ENCODE data around the gene RNF150. TPM values are rescaled to one million over a fixed set of nuclear protein-coding genes. Genes with fewer than 3 reads are reported as not detected.

The RNF150 gene
- total and polyA plus RNA-seq, 4 donors, result 14.3 to 28.0 (median 18.6) TPM

- H3K27me3 ChIP-seq (ENCODE audit: control insufficient read depth, insufficient read depth, low read length), result no peaks in the 10 kb centered on the region
- H3K4me3 ChIP-seq (ENCODE audit: low read depth, low read length), result peak overlapping the region; percentile 86
- H3K27ac ChIP-seq (ENCODE audit: low read depth, low read length), result peak overlapping the region; percentile 82
- no peaks in the 10 kb centered on the region for H3K36me3 ChIP-seq (ENCODE audit: control insufficient read depth, insufficient read depth, low read length)
- peaks cover 6% of the 10 kb centered on the region for H3K4me1 ChIP-seq (ENCODE audit: control insufficient read depth, insufficient read depth, low read length)
- 0% methylated on average over 37 of the region's 42 CpGs for WGBS (ENCODE audit: insufficient coverage)
- H3K9me3 ChIP-seq (ENCODE audit: control insufficient read depth, insufficient read depth, low read length), result no peaks in the 10 kb centered on the region
- peak in 3 of 6 donors; percentile 36 to 83 (median 43) for DNase-seq (ENCODE audit: low read depth in 4 of 6, low spot score in 6 of 6)
Measured at GRCh38 chr4:141132709-141133145, 542 bp downstream of the RNF150 start.

GRCh38 chr4:141132072-141132708, 1.1 kb downstream of the RNF150 start:
- WGBS (ENCODE audit: insufficient coverage), result under 1% methylated on average over 64 of the region's 64 CpGs
- Histone ChIP-seq H3K36me3 (ENCODE audit: control insufficient read depth, insufficient read depth, low read length) (no peaks in the 10 kb centered on the region), H3K27me3 (ENCODE audit: control insufficient read depth, insufficient read depth, low read length) (no peaks in the 10 kb centered on the region), H3K27ac (ENCODE audit: low read depth, low read length) (peak overlapping the region; percentile 53), H3K4me3 (ENCODE audit: low read depth, low read length) (peak overlapping the region; percentile 86), H3K4me1 (ENCODE audit: control insufficient read depth, insufficient read depth, low read length) (peaks cover 6% of the 10 kb centered on the region), H3K9me3 (ENCODE audit: control insufficient read depth, insufficient read depth, low read length) (no peaks in the 10 kb centered on the region)
- peak in 4 of 6 donors; percentile 17 to 79 (median 54) for DNase-seq (ENCODE audit: low read depth in 4 of 6, low spot score in 6 of 6)

GRCh38 chr4:141131723-141132071, 1.6 kb downstream of the RNF150 start:
- WGBS (ENCODE audit: insufficient coverage), result 6% methylated on average over 8 of the region's 8 CpGs
- peak in 1 of 6 donors; percentile 13 for DNase-seq (ENCODE audit: low read depth in 4 of 6, low spot score in 6 of 6)
- H3K36me3 ChIP-seq (ENCODE audit: control insufficient read depth, insufficient read depth, low read length), result no peaks in the 10 kb centered on the region
- H3K9me3 ChIP-seq (ENCODE audit: control insufficient read depth, insufficient read depth, low read length), result no peaks in the 10 kb centered on the region
- peak overlapping the region; percentile 53 for H3K27ac ChIP-seq (ENCODE audit: low read depth, low read length)
- peaks cover 6% of the 10 kb centered on the region for H3K4me1 ChIP-seq (ENCODE audit: control insufficient read depth, insufficient read depth, low read length)
- H3K4me3 ChIP-seq (ENCODE audit: low read depth, low read length), result peak overlapping the region; percentile 86
- H3K27me3 ChIP-seq (ENCODE audit: control insufficient read depth, insufficient read depth, low read length), result no peaks in the 10 kb centered on the region

- Histone ChIP-seq H3K27me3 (ENCODE audit: control insufficient read depth, insufficient read depth, low read length) (no peaks in the 10 kb centered on the region), H3K4me3 (ENCODE audit: low read depth, low read length) (peak overlapping the region; percentile 86), H3K9me3 (ENCODE audit: control insufficient read depth, insufficient read depth, low read length) (no peaks in the 10 kb centered on the region), H3K4me1 (ENCODE audit: control insufficient read depth, insufficient read depth, low read length) (peaks cover 6% of the 10 kb centered on the region), H3K36me3 (ENCODE audit: control insufficient read depth, insufficient read depth, low read length) (no peaks in the 10 kb centered on the region), H3K27ac (ENCODE audit: low read depth, low read length) (peak overlapping the region; percentile 53)
- no CpG with 5 or more reads among the region's 6 CpGs for WGBS (ENCODE audit: insufficient coverage)
- peak in 3 of 6 donors; percentile 28 to 36 (median 36) for DNase-seq (ENCODE audit: low read depth in 4 of 6, low spot score in 6 of 6)
Measured at GRCh38 chr4:141130947-141131605, 2.2 kb downstream of the RNF150 start.

- 80% methylated on average over 1 of the region's 3 CpGs for WGBS (ENCODE audit: insufficient coverage)
- Histone ChIP-seq H3K36me3 (ENCODE audit: control insufficient read depth, insufficient read depth, low read length) (no peaks in the 10 kb centered on the region), H3K27ac (ENCODE audit: low read depth, low read length) (no peak overlapping the region), H3K4me1 (ENCODE audit: control insufficient read depth, insufficient read depth, low read length) (peaks cover 6% of the 10 kb centered on the region), H3K4me3 (ENCODE audit: low read depth, low read length) (no peak overlapping the region), H3K27me3 (ENCODE audit: control insufficient read depth, insufficient read depth, low read length) (no peaks in the 10 kb centered on the region), H3K9me3 (ENCODE audit: control insufficient read depth, insufficient read depth, low read length) (no peaks in the 10 kb centered on the region)
- DNase-seq (ENCODE audit: low read depth in 4 of 6, low spot score in 6 of 6), result peak in 1 of 6 donors; percentile 11
Measured at GRCh38 chr4:141127884-141128283, 5.4 kb downstream of the RNF150 start.

GRCh38 chr4:141126769-141127168, 6.5 kb downstream of the RNF150 start:
- WGBS (ENCODE audit: insufficient coverage), result 76% methylated on average over 3 of the region's 4 CpGs
- H3K36me3 ChIP-seq (ENCODE audit: control insufficient read depth, insufficient read depth, low read length), result no peaks in the 10 kb centered on the region
- no peak overlapping the region for H3K4me3 ChIP-seq (ENCODE audit: low read depth, low read length)
- H3K27me3 ChIP-seq (ENCODE audit: control insufficient read depth, insufficient read depth, low read length), result no peaks in the 10 kb centered on the region
- no peak overlapping the region for H3K27ac ChIP-seq (ENCODE audit: low read depth, low read length)
- no peaks in the 10 kb centered on the region for H3K9me3 ChIP-seq (ENCODE audit: control insufficient read depth, insufficient read depth, low read length)
- H3K4me1 ChIP-seq (ENCODE audit: control insufficient read depth, insufficient read depth, low read length), result peaks cover 2% of the 10 kb centered on the region
- no peak for DNase-seq (ENCODE audit: low read depth in 4 of 6, low spot score in 6 of 6)

GRCh38 chr4:141124224-141124623, 9.0 kb downstream of the RNF150 start:
- no peaks in the 10 kb centered on the region for H3K9me3 ChIP-seq (ENCODE audit: control insufficient read depth, insufficient read depth, low read length)
- no peak for DNase-seq (ENCODE audit: low read depth in 4 of 6, low spot score in 6 of 6)
- H3K4me1 ChIP-seq (ENCODE audit: control insufficient read depth, insufficient read depth, low read length), result no peaks in the 10 kb centered on the region
- no CpG with 5 or more reads among the region's 1 CpG for WGBS (ENCODE audit: insufficient coverage)
- H3K27ac ChIP-seq (ENCODE audit: low read depth, low read length), result no peak overlapping the region
- H3K36me3 ChIP-seq (ENCODE audit: control insufficient read depth, insufficient read depth, low read length), result no peaks in the 10 kb centered on the region
- no peaks in the 10 kb centered on the region for H3K27me3 ChIP-seq (ENCODE audit: control insufficient read depth, insufficient read depth, low read length)
- no peak overlapping the region for H3K4me3 ChIP-seq (ENCODE audit: low read depth, low read length)

GRCh38 chr4:141121768-141122454, 11.4 kb downstream of the RNF150 start:
- Histone ChIP-seq H3K4me3 (ENCODE audit: low read depth, low read length) (no peak overlapping the region), H3K36me3 (ENCODE audit: control insufficient read depth, insufficient read depth, low read length) (no peaks in the 10 kb centered on the region), H3K27ac (ENCODE audit: low read depth, low read length) (no peak overlapping the region), H3K27me3 (ENCODE audit: control insufficient read depth, insufficient read depth, low read length) (no peaks in the 10 kb centered on the region), H3K4me1 (ENCODE audit: control insufficient read depth, insufficient read depth, low read length) (no peaks in the 10 kb centered on the region), H3K9me3 (ENCODE audit: control insufficient read depth, insufficient read depth, low read length) (peaks cover 2% of the 10 kb centered on the region)
- WGBS (ENCODE audit: insufficient coverage), result 72% methylated on average over 2 of the region's 9 CpGs
- DNase-seq (ENCODE audit: low read depth in 4 of 6, low spot score in 6 of 6), result peak in 1 of 6 donors; percentile 81

- Histone ChIP-seq H3K27ac (ENCODE audit: low read depth, low read length) (no peak overlapping the region), H3K4me3 (ENCODE audit: low read depth, low read length) (no peak overlapping the region), H3K36me3 (ENCODE audit: control insufficient read depth, insufficient read depth, low read length) (no peaks in the 10 kb centered on the region), H3K4me1 (ENCODE audit: control insufficient read depth, insufficient read depth, low read length) (no peaks in the 10 kb centered on the region), H3K27me3 (ENCODE audit: control insufficient read depth, insufficient read depth, low read length) (no peaks in the 10 kb centered on the region), H3K9me3 (ENCODE audit: control insufficient read depth, insufficient read depth, low read length) (peaks cover 2% of the 10 kb centered on the region)
- WGBS (ENCODE audit: insufficient coverage), result no CpG with 5 or more reads among the region's 1 CpG
- no peak for DNase-seq (ENCODE audit: low read depth in 4 of 6, low spot score in 6 of 6)
Measured at GRCh38 chr4:141121101-141121500, 12.2 kb downstream of the RNF150 start.
